SK-N-SH (cell line): ENCODE measurements around the gene HDAC4. TPM values are rescaled to one million over a fixed set of nuclear protein-coding genes. Genes with fewer than 3 reads are reported as not detected.

ENCODE experiments used
- CTCF ChIA-PET: fragments of 300-600, 350-600 bp; formaldehyde crosslinking; extraction: SDS; loops from one replicate; lab custom pipeline; 2021; lab: Yijun Ruan, JAX
- POLR2A ChIA-PET: fragments of 350-600 bp; sonication (Branson Sonifier 250); formaldehyde crosslinking; extraction: SDS; loops from one replicate; lab custom pipeline; 2020; ENCODE audit warnings: antibody characterized with exemption, inconsistent platforms; lab: Yijun Ruan, JAX
- DNase-seq: peaks from one replicate; pipeline ENCODE4 v3.0.0; 2012
- H2AFZ ChIP-seq: fragments of 200-600 bp; sonication (generic); 2 replicates; pipeline ENCODE4 v1.8.1; 2016; ENCODE audit warnings: antibody characterized with exemption, mild to moderate bottlenecking, low read depth
- H3F3A ChIP-seq: fragments of 200-600 bp; sonication (generic); replicated peaks from 2 replicates; pipeline ENCODE3; 2016; ENCODE audit warnings: antibody characterized with exemption, mild to moderate bottlenecking; ENCODE audit not compliant: insufficient read depth
- H3K27ac ChIP-seq, 2 experiments: fragments of 200-500 bp in 1 of 2; fragments of 200-600 bp in 1 of 2; sonication (Bioruptor generic) in 1 of 2; sonication (generic), shearing (Covaris generic) in 1 of 2; 2 replicates each; pipeline versions ENCODE4 v1.5.1 to v1.6.1; 2014 to 2016; ENCODE audit warnings: low read depth in 2 of 2, inconsistent platforms in 1 of 2, low read length in 1 of 2, mild to moderate bottlenecking in 1 of 2, mixed read lengths in 1 of 2
- H3K27me3 ChIP-seq: fragments of 200-600 bp; sonication (generic), shearing (Covaris generic); 2 replicates; pipeline ENCODE4 v1.6.1; 2016; ENCODE audit warnings: mixed run types; ENCODE audit not compliant: insufficient read depth
- H3K36me3 ChIP-seq, 2 experiments: fragments of 200-500 bp in 1 of 2; fragments of 200-600 bp in 1 of 2; sonication (Bioruptor generic) in 1 of 2; sonication (generic) in 1 of 2; replicated peaks in 1 of 2; 2 replicates each; pipeline versions ENCODE3 to v1.5.1; 2014 to 2016; ENCODE audit warnings: low read length in 1 of 2, mild to moderate bottlenecking in 1 of 2; ENCODE audit not compliant: insufficient read depth in 2 of 2, control insufficient read depth in 1 of 2
- H3K4me1 ChIP-seq, 2 experiments: fragments of 200-500 bp in 1 of 2; fragments of 200-600 bp in 1 of 2; sonication (Bioruptor generic) in 1 of 2; sonication (generic), shearing (Covaris generic) in 1 of 2; 2 replicates each; pipeline versions ENCODE4 v1.5.1 to v1.6.1; 2014 to 2016; ENCODE audit warnings: low read depth in 1 of 2, low read length in 1 of 2, mixed run types in 1 of 2; ENCODE audit not compliant: insufficient read depth in 2 of 2, control insufficient read depth in 1 of 2
- H3K4me2 ChIP-seq: fragments of 200-600 bp; sonication (generic), shearing (Covaris generic); 2 replicates; pipeline ENCODE4 v1.6.1; 2017; ENCODE audit warnings: mixed run types
- H3K4me3 ChIP-seq, 2 experiments: fragments of 200-500 bp in 1 of 2; fragments of 200-600 bp in 1 of 2; sonication (Bioruptor generic) in 1 of 2; sonication (generic), shearing (Covaris generic) in 1 of 2; 2 replicates each; pipeline versions ENCODE4 v1.5.1 to v1.8.1; 2014 to 2016; ENCODE audit warnings: low read depth in 2 of 2, inconsistent platforms in 1 of 2, low read length in 1 of 2, mild to moderate bottlenecking in 1 of 2, mixed read lengths in 1 of 2, moderate library complexity in 1 of 2
- H3K79me2 ChIP-seq: fragments of 200-600 bp; sonication (generic); 2 replicates; pipeline ENCODE4 v1.8.1; 2017; ENCODE audit warnings: mild to moderate bottlenecking; ENCODE audit not compliant: insufficient read depth
- H3K9ac ChIP-seq: fragments of 200-600 bp; sonication (generic); 2 replicates; pipeline ENCODE4 v1.6.1; 2017; ENCODE audit warnings: mixed run types
- H3K9me2 ChIP-seq: fragments of 200-600 bp; sonication (generic); 2 replicates; pipeline ENCODE4 v1.6.1; 2017; ENCODE audit warnings: mixed run types
- H3K9me3 ChIP-seq: fragments of 200-600 bp; sonication (generic); 2 replicates; pipeline ENCODE4 v1.6.1; 2017; ENCODE audit warnings: mixed run types, mild to moderate bottlenecking, moderate library complexity
- H4K20me1 ChIP-seq: fragments of 200-600 bp; sonication (generic); 2 replicates; pipeline ENCODE4 v1.6.1; 2017; ENCODE audit warnings: mild to moderate bottlenecking, mixed run types; ENCODE audit not compliant: insufficient read depth
- CHD2 ChIP-seq: fragments of 150-350 bp; IDR thresholded peaks from 2 replicates; pipeline ENCODE4 v1.6.1; 2018; ENCODE audit warnings: low read length; ENCODE audit not compliant: partially characterized antibody
- EZH2phosphoT487 ChIP-seq: fragments of 200-600 bp; sonication (generic); IDR thresholded peaks from 2 replicates; pipeline ENCODE4 v1.6.1; 2017; ENCODE audit warnings: low read depth, mixed run types, mild to moderate bottlenecking, antibody characterized with exemption, moderate library complexity, borderline replicate concordance
- FOSL2 ChIP-seq: IDR thresholded peaks from 2 replicates; pipeline ENCODE4 v1.4.0; 2012; ENCODE audit warnings: low read depth, mild to moderate bottlenecking, moderate library complexity, borderline replicate concordance
- FOXJ3 ChIP-seq: sonication (generic); formaldehyde crosslinking; IDR thresholded peaks from 2 replicates; pipeline ENCODE4 v1.5.1; 2020; ENCODE audit warnings: mild to moderate bottlenecking, missing genetic modification reagents
- GABPA ChIP-seq: IDR thresholded peaks from 2 replicates; pipeline ENCODE4 v1.4.0; 2012; ENCODE audit warnings: low read depth, mild to moderate bottlenecking
- JUND ChIP-seq: IDR thresholded peaks from 2 replicates; pipeline ENCODE4 v1.4.0; 2012
- MXI1 ChIP-seq: IDR thresholded peaks from 2 replicates; pipeline ENCODE4 v1.6.1; 2012; ENCODE audit warnings: mild to moderate bottlenecking, low read depth, low read length, improper control_type of control experiment
- NFIC ChIP-seq: IDR thresholded peaks from 2 replicates; pipeline ENCODE4 v1.4.0; 2012; ENCODE audit warnings: borderline replicate concordance
- NRF1 ChIP-seq: IDR thresholded peaks from 2 replicates; pipeline ENCODE4 v1.6.1; 2012; ENCODE audit warnings: low read depth, mild to moderate bottlenecking, low read length
- POLR2AphosphoS5 ChIP-seq: IDR thresholded peaks from 2 replicates; pipeline ENCODE4 v1.6.1; 2012; ENCODE audit warnings: low read depth, low read length
- RAD21 ChIP-seq: IDR thresholded peaks from 2 replicates; pipeline ENCODE4 v1.6.1; 2012; ENCODE audit warnings: mild to moderate bottlenecking, low read length
- RCOR1 ChIP-seq: fragments of 150-350 bp; IDR thresholded peaks from 2 replicates; pipeline ENCODE4 v1.6.1; 2017; ENCODE audit warnings: antibody characterized with exemption, low read length
- RXRA ChIP-seq: IDR thresholded peaks from 2 replicates; pipeline ENCODE4 v1.4.0; 2012; ENCODE audit warnings: low read depth, mild to moderate bottlenecking, borderline replicate concordance
- YY1 ChIP-seq: IDR thresholded peaks from 2 replicates; pipeline ENCODE4 v1.4.0; 2012; ENCODE audit warnings: low read depth, mild to moderate bottlenecking
- WGBS: methylation state at CpG from one replicate; pipeline ENCODE4 v1.1.6; 2017; ENCODE audit warnings: low lambda C conversion rate; 5-methylcytosine and 5-hydroxymethylcytosine counted together
- polyA plus RNA-seq, 3 experiments: library from polyadenylated mRNA; depleted of rRNA; stranded (reverse); fragments of >200 nt; gene quantifications; 2 replicates each; pipeline ENCODE4 v1.2.3, GENCODE V29; 2012
- TF ChIP-seq, protein P1 (sequence below): IDR thresholded peaks from 2 replicates; pipeline ENCODE4 v1.4.0; 2012; ENCODE audit warnings: low read depth
- TF ChIP-seq, protein P2 (sequence below): IDR thresholded peaks from 2 replicates; pipeline ENCODE4 v1.4.0; 2012; ENCODE audit warnings: low read depth, borderline replicate concordance
- TF ChIP-seq, protein P3 (sequence below): fragments of 150-350 bp; IDR thresholded peaks from 2 replicates; pipeline ENCODE4 v1.6.1; 2016; ENCODE audit warnings: mild to moderate bottlenecking, low read depth, low read length
- TF ChIP-seq, protein P4 (sequence below): IDR thresholded peaks from 2 replicates; pipeline ENCODE4 v1.6.1; 2012; ENCODE audit warnings: mild to moderate bottlenecking, low read depth, low read length, moderate library complexity

HDAC4 gene
- polyA plus RNA-seq, 1 of the 3 experiments (the other 2 are of a cell fraction) = 5.5 TPM

DNA sequence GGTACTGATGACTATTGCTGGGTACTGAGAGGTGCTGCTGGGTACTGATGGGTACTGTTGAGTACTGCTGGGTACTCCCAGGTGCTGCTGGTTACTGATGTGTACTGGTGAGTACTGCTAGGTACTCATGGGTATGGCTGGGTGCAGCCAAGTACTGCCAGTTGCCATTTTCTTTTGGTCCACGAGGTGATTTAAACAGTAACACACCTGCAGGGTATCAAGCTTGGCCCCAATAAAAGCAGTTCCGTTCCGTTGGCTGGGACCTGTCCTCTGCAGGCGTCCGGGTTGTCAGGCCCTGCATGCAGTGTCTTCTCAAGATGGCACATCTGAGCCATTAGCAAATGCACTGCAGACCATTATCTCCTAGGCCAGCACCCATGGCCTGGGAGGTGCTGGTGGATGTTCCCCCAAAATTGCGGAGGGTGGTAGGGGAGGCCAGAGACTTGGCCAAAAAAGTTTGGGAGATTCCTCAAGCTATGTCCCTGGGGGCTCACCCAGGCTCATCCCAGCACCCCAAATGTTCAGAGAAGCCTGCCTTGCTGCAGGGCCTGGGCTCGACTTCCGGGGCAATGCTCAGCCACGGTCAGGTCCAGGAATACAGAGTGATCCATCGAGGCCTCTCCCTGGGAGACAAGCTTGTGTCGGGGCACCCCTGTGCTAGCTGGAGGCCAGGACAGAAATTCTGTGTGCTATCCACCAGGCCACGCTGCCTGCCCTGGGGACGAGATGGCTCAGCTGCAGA, 387.7 kb downstream of the HDAC4 start:
- Histone ChIP-seq H3K27me3 (no peaks in the 10 kb centered on the region), H2AFZ (no peak overlapping the region), H3K79me2 (no peaks in the 10 kb centered on the region), H3K9ac (no peak overlapping the region), H3K4me1 (no peaks in the 10 kb centered on the region), H3K36me3 (no peaks in the 10 kb centered on the region), H3K27ac (no peak overlapping the region), H3K4me2 (no peak overlapping the region), H3K9me3 (no peaks in the 10 kb centered on the region), H3K4me3 (no peak overlapping the region), H3F3A (no peaks in the 10 kb centered on the region), H3K9me2 (no peaks in the 10 kb centered on the region), H4K20me1 (no peaks in the 10 kb centered on the region)
- DNase-seq = no peak
- WGBS = 46% methylated on average over 11 of the region's 13 CpGs
- TF ChIP-seq, protein P1, sequence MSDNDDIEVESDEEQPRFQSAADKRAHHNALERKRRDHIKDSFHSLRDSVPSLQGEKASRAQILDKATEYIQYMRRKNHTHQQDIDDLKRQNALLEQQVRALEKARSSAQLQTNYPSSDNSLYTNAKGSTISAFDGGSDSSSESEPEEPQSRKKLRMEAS = no peak
- TF ChIP-seq JUND (no peak), EZH2phosphoT487 (no peak), MXI1 (no peak), POLR2AphosphoS5 (no peak), FOSL2 (no peak), YY1 (no peak), RCOR1 (no peak), RAD21 (no peak), RXRA (no peak)
- TF ChIP-seq, protein P2, sequence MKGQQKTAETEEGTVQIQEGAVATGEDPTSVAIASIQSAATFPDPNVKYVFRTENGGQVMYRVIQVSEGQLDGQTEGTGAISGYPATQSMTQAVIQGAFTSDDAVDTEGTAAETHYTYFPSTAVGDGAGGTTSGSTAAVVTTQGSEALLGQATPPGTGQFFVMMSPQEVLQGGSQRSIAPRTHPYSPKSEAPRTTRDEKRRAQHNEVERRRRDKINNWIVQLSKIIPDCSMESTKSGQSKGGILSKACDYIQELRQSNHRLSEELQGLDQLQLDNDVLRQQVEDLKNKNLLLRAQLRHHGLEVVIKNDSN = no peak
- ChIA-PET POLR2A (no interaction called here), CTCF (no interaction called here)

DNA sequence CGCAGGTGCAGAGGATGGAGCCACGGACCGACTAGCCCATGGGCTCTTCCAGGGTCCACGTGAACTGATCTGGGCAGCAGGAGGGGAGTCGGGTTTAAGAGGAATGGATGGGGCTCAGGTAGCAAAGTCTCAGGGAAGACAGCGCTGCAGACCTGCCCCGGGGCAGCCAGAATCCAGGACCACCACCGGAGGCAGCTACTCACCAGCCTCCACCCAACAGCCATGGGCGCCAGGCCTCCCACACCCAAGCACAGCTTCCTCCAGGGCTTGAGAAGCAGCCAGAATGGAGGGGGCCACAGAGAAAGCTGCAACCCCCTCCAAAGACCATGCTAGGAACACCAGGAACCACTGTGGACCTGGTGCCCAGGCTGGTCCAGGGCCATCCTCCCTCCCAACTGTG, 388.6 kb downstream of the HDAC4 start:
- Histone ChIP-seq H3K4me3 (no peak overlapping the region), H3K27me3 (no peaks in the 10 kb centered on the region), H3K9ac (no peak overlapping the region), H3K27ac (no peak overlapping the region), H3K4me2 (no peak overlapping the region), H3K4me1 (no peaks in the 10 kb centered on the region), H3K9me3 (no peaks in the 10 kb centered on the region), H3K36me3 (no peaks in the 10 kb centered on the region), H3K9me2 (no peaks in the 10 kb centered on the region), H4K20me1 (no peaks in the 10 kb centered on the region), H2AFZ (no peak overlapping the region), H3K79me2 (no peaks in the 10 kb centered on the region), H3F3A (no peaks in the 10 kb centered on the region)
- TF ChIP-seq NFIC (no peak), CHD2 (no peak), RAD21 (no peak), NRF1 (no peak), FOXJ3 (CRISPR knock-in tag) (no peak), GABPA (no peak), RXRA (no peak)
- TF ChIP-seq, protein P3, sequence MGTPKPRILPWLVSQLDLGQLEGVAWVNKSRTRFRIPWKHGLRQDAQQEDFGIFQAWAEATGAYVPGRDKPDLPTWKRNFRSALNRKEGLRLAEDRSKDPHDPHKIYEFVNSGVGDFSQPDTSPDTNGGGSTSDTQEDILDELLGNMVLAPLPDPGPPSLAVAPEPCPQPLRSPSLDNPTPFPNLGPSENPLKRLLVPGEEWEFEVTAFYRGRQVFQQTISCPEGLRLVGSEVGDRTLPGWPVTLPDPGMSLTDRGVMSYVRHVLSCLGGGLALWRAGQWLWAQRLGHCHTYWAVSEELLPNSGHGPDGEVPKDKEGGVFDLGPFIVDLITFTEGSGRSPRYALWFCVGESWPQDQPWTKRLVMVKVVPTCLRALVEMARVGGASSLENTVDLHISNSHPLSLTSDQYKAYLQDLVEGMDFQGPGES = no peak
- TF ChIP-seq, protein P4, sequence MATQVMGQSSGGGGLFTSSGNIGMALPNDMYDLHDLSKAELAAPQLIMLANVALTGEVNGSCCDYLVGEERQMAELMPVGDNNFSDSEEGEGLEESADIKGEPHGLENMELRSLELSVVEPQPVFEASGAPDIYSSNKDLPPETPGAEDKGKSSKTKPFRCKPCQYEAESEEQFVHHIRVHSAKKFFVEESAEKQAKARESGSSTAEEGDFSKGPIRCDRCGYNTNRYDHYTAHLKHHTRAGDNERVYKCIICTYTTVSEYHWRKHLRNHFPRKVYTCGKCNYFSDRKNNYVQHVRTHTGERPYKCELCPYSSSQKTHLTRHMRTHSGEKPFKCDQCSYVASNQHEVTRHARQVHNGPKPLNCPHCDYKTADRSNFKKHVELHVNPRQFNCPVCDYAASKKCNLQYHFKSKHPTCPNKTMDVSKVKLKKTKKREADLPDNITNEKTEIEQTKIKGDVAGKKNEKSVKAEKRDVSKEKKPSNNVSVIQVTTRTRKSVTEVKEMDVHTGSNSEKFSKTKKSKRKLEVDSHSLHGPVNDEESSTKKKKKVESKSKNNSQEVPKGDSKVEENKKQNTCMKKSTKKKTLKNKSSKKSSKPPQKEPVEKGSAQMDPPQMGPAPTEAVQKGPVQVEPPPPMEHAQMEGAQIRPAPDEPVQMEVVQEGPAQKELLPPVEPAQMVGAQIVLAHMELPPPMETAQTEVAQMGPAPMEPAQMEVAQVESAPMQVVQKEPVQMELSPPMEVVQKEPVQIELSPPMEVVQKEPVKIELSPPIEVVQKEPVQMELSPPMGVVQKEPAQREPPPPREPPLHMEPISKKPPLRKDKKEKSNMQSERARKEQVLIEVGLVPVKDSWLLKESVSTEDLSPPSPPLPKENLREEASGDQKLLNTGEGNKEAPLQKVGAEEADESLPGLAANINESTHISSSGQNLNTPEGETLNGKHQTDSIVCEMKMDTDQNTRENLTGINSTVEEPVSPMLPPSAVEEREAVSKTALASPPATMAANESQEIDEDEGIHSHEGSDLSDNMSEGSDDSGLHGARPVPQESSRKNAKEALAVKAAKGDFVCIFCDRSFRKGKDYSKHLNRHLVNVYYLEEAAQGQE = no peak
- CTCF ChIA-PET = no interaction called here
- no peak for DNase-seq
- POLR2A ChIA-PET = no interaction called here
- WGBS = 54% methylated on average over 5 of the region's 9 CpGs
